Mesendoderm (in vitro differentiated cells): ENCODE measurements around the gene PSG4.
"Not testable (repeated sequence)": the region's sequence is repeated elsewhere in the genome, so short reads cannot be mapped to it uniquely, and the experiment has no call there.

Source experiments
- DNase-seq: peaks from one replicate; pipeline ENCODE4 v3.0.0; 2013
- H2AK5ac ChIP-seq: 2 replicates; pipeline ENCODE4 v1.6.1; 2013; ENCODE audit warnings: low read length, inconsistent platforms
- H2BK120ac ChIP-seq: 2 replicates; pipeline ENCODE4 v1.6.1; 2013; ENCODE audit warnings: low read depth, mild to moderate bottlenecking, low read length, moderate library complexity, mixed read lengths
- H2BK15ac ChIP-seq: replicated peaks from 2 replicates; pipeline ENCODE4 v1.6.1; 2013; ENCODE audit warnings: low read depth, mild to moderate bottlenecking, moderate library complexity
- H2BK5ac ChIP-seq: 2 replicates; pipeline ENCODE4 v1.6.1; 2013; ENCODE audit warnings: low read length, inconsistent platforms
- H3K18ac ChIP-seq: 2 replicates; pipeline ENCODE4 v1.6.1; 2013; ENCODE audit warnings: mild to moderate bottlenecking, low read length, mixed read lengths
- H3K23ac ChIP-seq: one replicate; pipeline ENCODE4 v1.6.1; 2013; ENCODE audit warnings: low read length
- H3K27ac ChIP-seq: 2 replicates; pipeline ENCODE4 v1.5.1; 2013; ENCODE audit warnings: low read depth, mild to moderate bottlenecking, inconsistent platforms, low read length, moderate library complexity
- H3K27me3 ChIP-seq: 2 replicates; pipeline ENCODE4 v1.6.1; 2013; ENCODE audit warnings: low read length, control low read depth, mild to moderate bottlenecking, inconsistent platforms; ENCODE audit not compliant: insufficient read depth, poor library complexity
- H3K36me3 ChIP-seq: 2 replicates; pipeline ENCODE4 v1.6.1; 2013; ENCODE audit warnings: low read length, inconsistent platforms; ENCODE audit not compliant: control insufficient read depth, insufficient read depth
- H3K4ac ChIP-seq: one replicate; pipeline ENCODE4 v1.6.1; 2013; ENCODE audit warnings: low read depth, mild to moderate bottlenecking, low read length, moderate library complexity
- H3K4me1 ChIP-seq: 2 replicates; pipeline ENCODE4 v1.6.1; 2013; ENCODE audit warnings: low read depth, low read length, inconsistent platforms; ENCODE audit not compliant: control insufficient read depth
- H3K4me2 ChIP-seq: 2 replicates; pipeline ENCODE4 v1.6.1; 2013; ENCODE audit warnings: low read length
- H3K4me3 ChIP-seq: 2 replicates; pipeline ENCODE4 v1.5.1; 2013; ENCODE audit warnings: mild to moderate bottlenecking, low read length
- H3K56ac ChIP-seq: one replicate; pipeline ENCODE4 v1.6.1; 2013; ENCODE audit warnings: low read length
- H3K79me1 ChIP-seq: 2 replicates; pipeline ENCODE4 v1.6.1; 2013; ENCODE audit warnings: low read length, inconsistent platforms
- H3K79me2 ChIP-seq: 2 replicates; pipeline ENCODE4 v1.6.1; 2013; ENCODE audit warnings: mild to moderate bottlenecking, low read length; ENCODE audit not compliant: control insufficient read depth, insufficient read depth
- H3K9ac ChIP-seq: 2 replicates; pipeline ENCODE4 v1.6.1; 2013; ENCODE audit warnings: low read length, inconsistent platforms
- H4K5ac ChIP-seq: one replicate; pipeline ENCODE4 v1.6.1; 2013; ENCODE audit warnings: low read length
- H4K8ac ChIP-seq: one replicate; pipeline ENCODE4 v1.6.1; 2013; ENCODE audit warnings: low read depth, mild to moderate bottlenecking, control low read depth, low read length, moderate library complexity
- WGBS: extraction: QIAGEN DNeasy Blood & Tissue Kit; methylation state at CpG from one replicate; pipeline ENCODE4 v1.1.7; 2013; ENCODE audit warnings: low lambda C conversion rate, missing lambda C conversion rate; ENCODE audit not compliant: insufficient coverage; ENCODE audit errors: extremely low coverage; 5-methylcytosine and 5-hydroxymethylcytosine counted together

The PSG4 gene

DNA sequence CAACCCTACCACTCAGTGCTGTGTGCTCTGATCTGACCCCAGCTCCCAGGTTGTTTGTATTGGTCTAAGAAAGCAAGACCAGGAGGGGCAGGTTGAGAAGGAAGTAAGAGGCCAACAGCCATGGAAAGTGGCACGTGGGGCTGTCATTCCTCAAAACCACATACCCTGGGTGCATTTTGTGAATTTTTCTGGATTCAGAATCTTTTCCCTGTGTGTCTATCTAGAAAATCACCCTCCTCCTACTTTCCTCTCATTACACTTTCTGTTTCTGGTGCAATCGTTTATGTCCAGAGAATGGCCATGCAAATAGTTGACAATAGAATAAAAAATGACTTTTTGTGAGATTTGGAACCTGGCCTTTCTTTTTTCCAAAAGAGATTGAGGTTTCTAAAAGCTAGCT is 43.2 kb downstream of the PSG4 start:
- H4K8ac ChIP-seq, H4K5ac ChIP-seq, H3K79me2 ChIP-seq, H2BK120ac ChIP-seq, DNase-seq, H3K36me3 ChIP-seq, H3K4me1 ChIP-seq, H3K23ac ChIP-seq, H2BK15ac ChIP-seq, H3K56ac ChIP-seq, H3K4me2 ChIP-seq, H3K27me3 ChIP-seq, H2BK5ac ChIP-seq, H3K18ac ChIP-seq, H3K27ac ChIP-seq, H3K4me3 ChIP-seq, H3K9ac ChIP-seq, H2AK5ac ChIP-seq, H3K79me1 ChIP-seq, H3K4ac ChIP-seq: not testable (repeated sequence)
- no CpG with 5 or more reads among the region's 2 CpGs for WGBS

DNA sequence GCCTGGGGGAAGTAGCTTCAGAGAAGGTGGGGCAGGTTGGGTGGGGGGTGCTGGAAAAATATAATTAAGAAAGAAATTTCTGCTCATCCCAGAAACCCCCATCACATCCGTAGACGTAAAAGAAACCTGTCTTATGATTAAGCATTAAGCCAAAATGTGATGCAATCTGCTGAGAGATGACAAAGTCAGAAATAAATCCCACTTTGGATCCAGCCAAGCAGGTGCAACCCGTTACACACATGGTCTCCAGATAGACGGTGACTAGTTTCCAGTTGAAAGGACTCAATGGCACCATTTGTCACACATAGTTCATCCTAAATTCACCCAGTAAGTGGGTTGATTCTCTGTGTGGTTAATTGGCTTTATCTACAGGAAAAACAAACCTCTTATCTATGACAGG is 53.2 kb downstream of the PSG4 start:
- Histone ChIP-seq H3K23ac (no peak overlapping the region), H3K4ac (no peak overlapping the region), H2BK15ac (no peak overlapping the region), H4K8ac (no peak overlapping the region), H2AK5ac (no peak overlapping the region), H4K5ac (no peak overlapping the region), H3K4me3 (no peak overlapping the region), H2BK5ac (no peak overlapping the region), H3K79me1 (no peaks in the 10 kb centered on the region), H3K27me3 (no peaks in the 10 kb centered on the region), H3K9ac (no peak overlapping the region), H3K18ac (no peak overlapping the region), H3K36me3 (no peaks in the 10 kb centered on the region), H3K4me1 (no peaks in the 10 kb centered on the region), H3K27ac (no peak overlapping the region), H3K56ac (no peak overlapping the region), H3K79me2 (no peaks in the 10 kb centered on the region), H2BK120ac (no peak overlapping the region), H3K4me2 (no peak overlapping the region)
- no peak for DNase-seq
- WGBS: no CpG with 5 or more reads among the region's 4 CpGs

DNA sequence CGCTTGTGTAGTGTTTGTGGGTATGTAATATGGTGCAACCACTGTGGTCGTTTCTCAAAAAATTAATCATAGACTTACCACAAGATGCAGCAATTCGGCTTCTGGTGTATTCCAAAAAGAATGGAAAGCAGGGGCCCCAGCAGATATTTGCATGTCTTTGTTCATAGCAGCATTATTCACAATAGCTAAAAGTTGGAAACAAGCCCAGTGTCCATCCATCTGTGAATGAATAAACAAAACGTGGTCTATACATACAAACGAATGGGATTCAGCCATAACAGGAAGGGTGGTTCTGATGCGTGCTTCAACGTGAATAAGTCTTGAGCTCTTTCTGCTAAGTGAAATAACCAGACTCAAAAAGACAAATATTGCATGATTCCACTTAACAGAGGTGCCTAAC is 55.6 kb downstream of the PSG4 start:
- not testable (repeated sequence) for H3K9ac ChIP-seq, H3K18ac ChIP-seq, H2BK15ac ChIP-seq, H4K8ac ChIP-seq, H3K36me3 ChIP-seq, H2BK120ac ChIP-seq, H3K79me1 ChIP-seq, H2BK5ac ChIP-seq, H3K27ac ChIP-seq, H3K56ac ChIP-seq, H3K27me3 ChIP-seq, H3K79me2 ChIP-seq, H3K4ac ChIP-seq, H2AK5ac ChIP-seq, H3K4me2 ChIP-seq, H3K23ac ChIP-seq, DNase-seq, H4K5ac ChIP-seq, H3K4me1 ChIP-seq, H3K4me3 ChIP-seq
- WGBS: no CpG with 5 or more reads among the region's 7 CpGs

DNA sequence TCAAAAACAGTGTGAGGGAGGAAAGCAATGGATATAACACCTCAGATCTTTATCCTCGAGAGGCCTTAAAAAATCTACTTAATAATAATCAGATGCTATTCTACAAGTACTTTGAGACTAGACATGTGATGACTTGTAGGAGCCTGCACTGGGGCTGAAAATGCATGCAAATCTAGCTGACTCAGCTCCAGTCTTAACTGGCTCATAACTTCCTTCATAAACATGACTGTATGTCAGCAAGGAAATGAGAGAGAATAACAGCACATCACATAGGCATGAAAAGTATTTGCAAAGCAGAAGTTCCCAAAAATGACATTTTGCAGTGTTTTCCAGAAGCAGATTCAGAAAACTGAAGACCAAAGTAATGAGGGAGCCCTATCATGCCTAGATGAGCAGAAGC is 57.2 kb downstream of the PSG4 start:
- H2BK15ac ChIP-seq: no peak overlapping the region
- no peaks in the 10 kb centered on the region for H3K36me3 ChIP-seq
- H2AK5ac ChIP-seq: no peak overlapping the region
- no peaks in the 10 kb centered on the region for H3K27me3 ChIP-seq
- no CpG with 5 or more reads among the region's 1 CpG for WGBS
- H3K18ac ChIP-seq: no peak overlapping the region
- no peak for DNase-seq
- H3K56ac ChIP-seq: no peak overlapping the region
- H3K4me2 ChIP-seq: no peak overlapping the region
- H3K79me1 ChIP-seq: no peaks in the 10 kb centered on the region
- H4K5ac ChIP-seq: no peak overlapping the region
- no peak overlapping the region for H3K4me3 ChIP-seq
- H3K27ac ChIP-seq: no peak overlapping the region
- H4K8ac ChIP-seq: no peak overlapping the region
- H3K4me1 ChIP-seq: no peaks in the 10 kb centered on the region
- no peaks in the 10 kb centered on the region for H3K79me2 ChIP-seq
- no peak overlapping the region for H2BK5ac ChIP-seq
- no peak overlapping the region for H2BK120ac ChIP-seq
- H3K9ac ChIP-seq: no peak overlapping the region
- H3K4ac ChIP-seq: no peak overlapping the region
- H3K23ac ChIP-seq: no peak overlapping the region
